ENCODE results near the gene ENDOU. TPM values are rescaled to one million over a fixed set of nuclear protein-coding genes. Genes with fewer than 3 reads are reported as not detected.

Gene ENDOU
- total and polyA plus RNA-seq, 4 experiments from 2014 or later, result not detected

DNA sequence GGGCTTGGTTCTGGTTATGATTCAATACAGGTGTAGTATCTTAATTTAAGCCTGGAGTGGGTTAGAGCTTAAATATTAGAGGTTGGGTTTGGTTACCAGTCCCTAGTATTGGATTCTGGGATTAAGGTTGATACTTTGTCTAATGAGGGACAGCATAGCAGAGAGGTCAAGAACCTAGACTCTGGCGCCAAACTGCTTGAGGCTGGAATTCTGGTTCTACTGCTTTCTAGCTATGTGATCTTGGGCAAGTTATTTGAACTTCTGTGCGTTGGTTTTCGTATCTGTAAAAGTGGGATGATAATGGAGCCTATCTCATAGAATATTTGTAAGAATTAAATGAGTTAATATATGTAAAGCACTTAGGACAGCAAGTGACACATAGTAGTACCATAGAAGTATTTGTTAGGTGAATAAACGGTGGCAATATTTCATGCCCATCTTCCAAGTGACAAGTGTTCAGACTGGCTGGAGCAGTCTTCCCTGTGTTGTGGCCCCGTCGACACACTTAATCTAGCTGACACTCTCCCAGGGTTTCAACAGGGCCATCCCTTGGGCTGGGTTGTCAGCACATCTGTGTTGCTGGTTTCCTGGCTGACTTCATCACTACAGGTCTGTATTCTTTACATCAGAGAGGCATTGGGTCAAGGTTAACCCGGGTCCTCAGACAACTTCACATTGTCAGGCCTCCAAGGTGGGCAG lies 3.0 kb downstream of the ENDOU start:
- no peak overlapping the region for H3K4me3 ChIP-seq (ENCODE audit: low read length in 2 of 2)

DNA sequence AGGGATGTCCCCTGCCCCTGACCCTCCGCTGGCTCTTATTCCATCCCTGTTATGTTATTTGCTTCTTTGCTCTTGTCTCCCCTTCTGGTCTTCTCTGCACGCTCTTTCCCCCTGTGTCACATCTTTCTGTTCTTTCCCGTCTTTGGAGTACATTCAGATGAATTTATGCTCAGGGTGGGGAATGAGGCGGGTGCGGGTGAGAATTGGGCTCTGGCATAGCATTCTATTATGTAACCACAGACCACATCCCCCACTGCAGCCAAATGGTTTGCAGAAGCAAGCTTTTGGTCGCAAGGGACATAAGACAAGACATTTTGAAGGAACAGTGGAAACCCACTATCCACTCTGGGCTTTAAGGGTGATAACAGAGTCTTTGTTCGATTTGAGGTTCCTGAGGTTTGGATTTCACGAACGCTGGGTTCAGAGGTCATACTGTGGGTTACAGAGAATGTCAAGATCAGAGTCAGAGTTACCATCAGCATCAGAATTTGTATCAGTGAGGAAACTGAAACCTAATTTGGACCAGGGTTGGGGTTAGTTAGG lies 3.8 kb downstream of the ENDOU start:
- Mint-ChIP-seq H3K9me3 (no peaks in the 10 kb centered on the region), H3K27me3 (no peaks in the 10 kb centered on the region), H3K36me3 (peaks cover 0 to 17% of the 10 kb centered on the region in 2 donors), H3K4me1 (peaks cover 19 to 35% (median 28%) of the 10 kb centered on the region in 4 donors), H3K4me3 (peak overlapping the region in 6 of 8 donors; percentile 2 to 72 (median 26)), H3K27ac (peak overlapping the region in 4 of 7 donors; percentile 33 to 86 (median 60))
- Histone ChIP-seq H3K9me3 (ENCODE audit: control insufficient read depth in 1 of 2, low read length in 2 of 2) (no peaks in the 10 kb centered on the region), H3K4me3 (ENCODE audit: low read length in 2 of 2) (no peak overlapping the region), H3K27ac (ENCODE audit: low read depth, low read length) (no peak overlapping the region), H3K36me3 (ENCODE audit: insufficient read depth, low read length) (no peaks in the 10 kb centered on the region), H3K27me3 (ENCODE audit: insufficient read depth, low read length) (no peaks in the 10 kb centered on the region), H3K4me1 (ENCODE audit: insufficient read depth, low read length) (peaks cover 15% of the 10 kb centered on the region)
- DNase-seq, result peak in 2 of 5 donors; percentile 22 to 30
- ChIA-PET POLR2A (ENCODE audit: partially characterized antibody) (interaction anchor here (1.3 kb wide), 1 partner anchor 20 kb away, joined by 4 read pairs; no protein-coding TSS in a partner anchor), CTCF (ENCODE audit: partially characterized antibody) (interaction anchor here (0.6 to 2.7 kb wide), 4 partner anchors 21 to 117 kb away, joined by 3 to 10 read pairs (median 4); no protein-coding TSS in a partner anchor)
- intact Hi-C loops (cut with micrococcal nuclease), result no loop called here

More for the DNA sequence above, 3.0 kb downstream of the ENDOU start:
- intact Hi-C loops (cut with micrococcal nuclease), result no loop called here
- Histone ChIP-seq H3K27me3 (ENCODE audit: insufficient read depth, low read length) (no peaks in the 10 kb centered on the region), H3K36me3 (ENCODE audit: insufficient read depth, low read length) (no peaks in the 10 kb centered on the region), H3K4me1 (ENCODE audit: insufficient read depth, low read length) (peaks cover 11% of the 10 kb centered on the region), H3K9me3 (ENCODE audit: control insufficient read depth in 1 of 2, low read length in 2 of 2) (no peaks in the 10 kb centered on the region), H3K27ac (ENCODE audit: low read depth, low read length) (no peak overlapping the region)
- Mint-ChIP-seq H3K4me3 (peak overlapping the region in 1 of 8 donors; percentile 3), H3K9me3 (no peaks in the 10 kb centered on the region), H3K4me1 (peaks cover 19 to 33% (median 25%) of the 10 kb centered on the region in 4 donors), H3K27ac (peak overlapping the region in 2 of 7 donors; percentile 9 to 65), H3K36me3 (peaks cover 0 to 17% of the 10 kb centered on the region in 2 donors), H3K27me3 (no peaks in the 10 kb centered on the region)
- POLR2A ChIA-PET (ENCODE audit: partially characterized antibody), result interaction anchor here (1.3 kb wide), 1 partner anchor 19 kb away, joined by 4 read pairs; no protein-coding TSS in a partner anchor
- DNase-seq, result no peak
- CTCF ChIA-PET (ENCODE audit: partially characterized antibody), result interaction anchor here (0.6 to 2.7 kb wide), 5 partner anchors 20 to 117 kb away, joined by 3 to 10 read pairs (median 4); no protein-coding TSS in a partner anchor

DNA sequence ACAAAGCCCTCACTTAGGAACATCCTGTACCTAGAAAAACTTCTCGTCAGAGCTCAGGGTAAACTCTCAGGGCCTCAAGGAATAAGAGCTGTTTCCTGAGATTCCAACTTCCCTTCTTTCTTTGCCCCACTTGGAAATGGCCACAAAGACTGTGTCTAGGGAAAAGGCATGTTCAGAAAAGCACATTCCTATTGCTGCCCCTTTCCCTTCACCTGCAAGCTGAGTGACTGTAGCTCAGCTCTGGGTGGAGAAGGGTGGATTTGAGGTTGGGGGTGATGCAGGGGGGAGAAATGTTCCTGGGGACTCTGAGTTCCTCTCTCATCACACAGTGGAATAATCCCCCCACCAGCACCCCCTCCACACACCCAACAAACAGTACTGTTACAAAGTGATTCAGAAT lies 6.8 kb downstream of the ENDOU start:
- Histone ChIP-seq H3K27me3 (ENCODE audit: insufficient read depth, low read length) (no peaks in the 10 kb centered on the region), H3K27ac (ENCODE audit: low read depth, low read length) (no peak overlapping the region), H3K4me3 (ENCODE audit: low read length in 2 of 2) (no peak overlapping the region), H3K36me3 (ENCODE audit: insufficient read depth, low read length) (no peaks in the 10 kb centered on the region), H3K9me3 (ENCODE audit: control insufficient read depth in 1 of 2, low read length in 2 of 2) (no peaks in the 10 kb centered on the region), H3K4me1 (ENCODE audit: insufficient read depth, low read length) (peaks cover 18% of the 10 kb centered on the region)
- Mint-ChIP-seq H3K36me3 (peaks cover 0 to 12% of the 10 kb centered on the region in 2 donors), H3K4me1 (peaks cover 22 to 40% (median 34%) of the 10 kb centered on the region in 4 donors), H3K27ac (peak overlapping the region in 3 of 7 donors; percentile 71 to 93 (median 92)), H3K4me3 (no peak overlapping the region), H3K9me3 (no peaks in the 10 kb centered on the region), H3K27me3 (no peaks in the 10 kb centered on the region)
- intact Hi-C loops (cut with micrococcal nuclease), result loop anchor here (10.0 kb wide), 1 partner anchor 896 kb away; no protein-coding TSS in a partner anchor
- ChIA-PET POLR2A (ENCODE audit: partially characterized antibody) (interaction anchor here (0.6 to 1.8 kb wide), 3 partner anchors 12 to 50 kb away, joined by 3 to 6 read pairs (median 3); no protein-coding TSS in a partner anchor), CTCF (ENCODE audit: partially characterized antibody) (interaction anchor here (0.7 to 16.7 kb wide), 8 partner anchors 8 to 117 kb away, joined by 3 to 318 read pairs (median 4); partner anchors contain the start of genes RPAP3 and SLC48A1)
- DNase-seq, result no peak

DNA sequence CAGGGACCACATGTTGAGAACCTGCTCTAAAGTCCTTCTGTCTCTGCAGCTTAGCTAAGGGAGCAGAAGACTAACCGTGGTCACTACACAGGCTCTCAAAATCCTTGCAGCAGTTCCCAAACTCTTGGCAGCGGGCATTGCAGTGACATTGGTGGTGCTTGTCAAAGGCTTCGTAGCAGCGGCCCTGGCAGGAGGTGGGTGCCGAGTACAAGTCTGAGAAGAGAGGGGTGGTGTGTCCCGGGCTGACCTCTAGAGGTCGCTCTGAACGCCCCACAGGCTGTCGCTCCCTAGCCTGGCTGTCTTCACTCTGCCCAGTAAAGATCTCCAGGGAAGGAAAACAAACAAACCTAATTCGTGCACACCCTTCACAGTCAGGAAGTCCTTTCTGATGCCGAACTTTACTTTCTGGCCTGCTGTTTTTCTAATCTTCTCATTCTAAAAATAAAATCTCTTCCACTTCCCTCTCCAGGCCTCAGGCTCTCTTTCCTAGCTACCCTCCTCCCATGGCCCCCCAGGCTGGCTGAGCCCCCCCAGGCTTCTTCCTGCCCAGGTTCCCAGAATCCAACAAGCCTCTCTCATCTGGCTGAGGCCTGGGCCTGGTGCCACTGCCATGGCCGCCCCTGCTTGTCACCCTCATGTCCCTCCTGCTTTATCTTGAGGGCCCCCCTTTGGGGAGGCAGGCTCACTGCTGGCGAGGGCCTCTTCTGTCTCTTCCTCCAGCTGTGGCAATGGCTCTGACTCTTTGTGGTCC lies 7.7 kb downstream of the ENDOU start:
- H3K9me3 Mint-ChIP-seq, result no peaks in the 10 kb centered on the region
- peaks cover 22 to 40% (median 33%) of the 10 kb centered on the region in 4 donors for H3K4me1 Mint-ChIP-seq
- H3K4me3 Mint-ChIP-seq, result peak overlapping the region in 5 of 8 donors; percentile 24 to 70 (median 42)
- Histone ChIP-seq H3K9me3 (ENCODE audit: control insufficient read depth in 1 of 2, low read length in 2 of 2) (no peaks in the 10 kb centered on the region), H3K27me3 (ENCODE audit: insufficient read depth, low read length) (no peaks in the 10 kb centered on the region), H3K36me3 (ENCODE audit: insufficient read depth, low read length) (no peaks in the 10 kb centered on the region), H3K27ac (ENCODE audit: low read depth, low read length) (peak overlapping the region; percentile 2), H3K4me3 (ENCODE audit: low read length in 2 of 2) (no peak overlapping the region), H3K4me1 (ENCODE audit: insufficient read depth, low read length) (peaks cover 18% of the 10 kb centered on the region)
- no peaks in the 10 kb centered on the region for H3K27me3 Mint-ChIP-seq
- H3K27ac Mint-ChIP-seq, result peak overlapping the region; percentile 71 to 93 (median 90)
- peaks cover 0 to 9% of the 10 kb centered on the region in 2 donors for H3K36me3 Mint-ChIP-seq
- DNase-seq, result peak; percentile 56 to 71 (median 62)
- POLR2A ChIA-PET (ENCODE audit: partially characterized antibody), result interaction anchor here (0.6 to 1.8 kb wide), 4 partner anchors 11 to 311 kb away, joined by 3 to 6 read pairs (median 3); no protein-coding TSS in a partner anchor
- intact Hi-C loops (cut with micrococcal nuclease), result loop anchor here (10.0 kb wide), 1 partner anchor 897 kb away; no protein-coding TSS in a partner anchor
- CTCF ChIA-PET (ENCODE audit: partially characterized antibody), result interaction anchor here (1.0 to 16.7 kb wide), 6 partner anchors 10 to 118 kb away, joined by 4 to 318 read pairs (median 65); partner anchors contain the start of genes RPAP3 and SLC48A1

DNA sequence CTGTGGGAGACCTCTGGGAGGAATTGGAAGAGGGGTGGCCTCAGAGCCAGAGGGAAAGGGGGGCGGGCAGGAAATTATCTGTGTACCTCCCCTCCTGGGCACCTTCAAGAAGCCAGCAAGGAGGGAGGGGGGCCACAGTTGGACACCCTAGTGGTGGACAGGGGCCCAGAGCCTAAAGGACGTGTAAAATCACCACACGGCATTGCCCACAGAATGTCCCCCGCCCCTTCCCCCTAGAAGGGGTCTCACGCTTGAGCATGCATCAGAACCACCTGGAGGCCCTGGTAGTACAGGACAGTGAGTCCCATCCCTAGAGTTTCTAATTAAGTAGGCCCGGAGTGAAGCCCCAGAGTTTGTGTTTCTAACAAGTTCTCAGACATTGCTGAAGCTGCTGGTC lies 8.2 kb downstream of the ENDOU start:
- POLR2A ChIA-PET (ENCODE audit: partially characterized antibody), result no interaction called here
- H3K27me3 Mint-ChIP-seq, result no peaks in the 10 kb centered on the region
- H3K9me3 Mint-ChIP-seq, result no peaks in the 10 kb centered on the region
- H3K36me3 Mint-ChIP-seq, result peaks cover 0 to 9% of the 10 kb centered on the region in 2 donors
- intact Hi-C loops (cut with micrococcal nuclease), result loop anchor here (10.0 kb wide), 1 partner anchor 898 kb away; no protein-coding TSS in a partner anchor
- H3K4me1 ChIP-seq (ENCODE audit: insufficient read depth, low read length), result peaks cover 18% of the 10 kb centered on the region
- peaks cover 20 to 38% (median 29%) of the 10 kb centered on the region in 4 donors for H3K4me1 Mint-ChIP-seq
- H3K9me3 ChIP-seq (ENCODE audit: control insufficient read depth in 1 of 2, low read length in 2 of 2), result no peaks in the 10 kb centered on the region
- H3K27me3 ChIP-seq (ENCODE audit: insufficient read depth, low read length), result no peaks in the 10 kb centered on the region
- H3K4me3 ChIP-seq (ENCODE audit: low read length in 2 of 2), result no peak overlapping the region
- no peaks in the 10 kb centered on the region for H3K36me3 ChIP-seq (ENCODE audit: insufficient read depth, low read length)
- CTCF ChIA-PET (ENCODE audit: partially characterized antibody), result interaction anchor here (1.6 to 16.7 kb wide), 7 partner anchors 11 to 234 kb away, joined by 4 to 318 read pairs (median 25); partner anchors contain the start of genes RPAP3 and SLC48A1
- no peak overlapping the region for H3K27ac ChIP-seq (ENCODE audit: low read depth, low read length)
- H3K4me3 Mint-ChIP-seq, result peak overlapping the region in 1 of 8 donors; percentile 43
- peak overlapping the region in 1 of 7 donors; percentile 35 for H3K27ac Mint-ChIP-seq
- no peak for DNase-seq

DNA sequence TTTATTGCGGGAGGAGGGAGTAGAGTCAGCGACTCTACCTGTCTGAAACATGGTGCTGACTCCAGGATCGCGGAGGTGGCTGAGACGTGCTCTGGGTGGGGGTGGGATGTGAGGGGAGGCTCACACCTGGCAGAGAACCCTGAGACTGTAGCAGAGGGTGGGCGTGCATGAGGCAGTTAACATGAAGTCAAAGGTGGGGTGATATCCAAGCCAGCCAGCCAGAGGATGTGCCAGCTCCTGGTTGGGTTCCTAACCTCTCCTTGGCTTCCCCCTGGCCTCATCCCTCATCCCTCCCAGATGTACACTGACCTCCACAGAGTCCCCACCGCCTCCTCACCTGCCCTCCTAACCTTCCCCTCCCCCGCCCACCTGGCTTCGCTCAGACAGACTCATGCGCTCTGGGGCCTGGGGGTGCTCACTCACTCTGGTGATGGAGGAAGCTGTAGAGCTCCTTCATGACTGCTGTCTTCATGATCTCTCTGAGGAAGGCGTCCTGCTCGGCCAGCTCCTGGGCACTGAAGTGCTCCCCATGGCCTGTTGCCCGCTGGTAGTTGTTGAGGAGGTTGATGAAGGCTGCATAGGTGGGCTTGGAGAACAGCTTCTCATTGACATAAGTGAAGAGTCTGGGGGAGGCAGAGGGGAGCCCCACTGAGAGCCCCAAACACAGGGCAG lies 9.3 kb downstream of the ENDOU start:
- intact Hi-C loops (cut with micrococcal nuclease), result loop anchor here (1.0 to 10.0 kb wide), 9 partner anchors 10 to 899 kb away; partner anchors contain the start of gene RPAP3
- no peaks in the 10 kb centered on the region for H3K36me3 ChIP-seq (ENCODE audit: insufficient read depth, low read length)
- no peaks in the 10 kb centered on the region for H3K27me3 ChIP-seq (ENCODE audit: insufficient read depth, low read length)
- Mint-ChIP-seq H3K9me3 (no peaks in the 10 kb centered on the region), H3K36me3 (peaks cover 0 to 9% of the 10 kb centered on the region in 2 donors), H3K27me3 (no peaks in the 10 kb centered on the region), H3K4me1 (peaks cover 13 to 28% (median 20%) of the 10 kb centered on the region in 4 donors), H3K27ac (no peak overlapping the region), H3K4me3 (no peak overlapping the region)
- ChIA-PET POLR2A (ENCODE audit: partially characterized antibody) (interaction anchor here (0.9 to 1.4 kb wide), 6 partner anchors 10 to 123 kb away, joined by 3 to 4 read pairs (median 3); partner anchors contain the start of gene RPAP3), CTCF (ENCODE audit: partially characterized antibody) (interaction anchor here (0.6 to 16.7 kb wide), 18 partner anchors 10 to 448 kb away, joined by 3 to 318 read pairs (median 5); partner anchors contain the start of genes RAPGEF3, RPAP3 and SLC48A1)
- H3K4me1 ChIP-seq (ENCODE audit: insufficient read depth, low read length), result peaks cover 18% of the 10 kb centered on the region
- no peak overlapping the region for H3K27ac ChIP-seq (ENCODE audit: low read depth, low read length)
- no peak for DNase-seq
- H3K9me3 ChIP-seq (ENCODE audit: control insufficient read depth in 1 of 2, low read length in 2 of 2), result no peaks in the 10 kb centered on the region
- no peak overlapping the region for H3K4me3 ChIP-seq (ENCODE audit: low read length in 2 of 2)
